CD14-positive monocyte (primary cell): Measurements from ENCODE around the gene HEBP2. TPM values are rescaled to one million over a fixed set of nuclear protein-coding genes. Genes with fewer than 3 reads are reported as not detected.
"Not testable (repeated sequence)": the region's sequence is repeated elsewhere in the genome, so short reads cannot be mapped to it uniquely, and the experiment has no call there.

Source experiments
- DNase-seq, 3 donors: peaks; one replicate each; pipeline ENCODE4 v3.0.0-alpha.2; 2011 to 2022
- H2AFZ ChIP-seq: 2 replicates; pipeline ENCODE4 v1.6.0; 2012; ENCODE audit warnings: mild to moderate bottlenecking, low read depth, low read length, inconsistent platforms; ENCODE audit not compliant: insufficient read depth, poor library complexity, severe bottlenecking
- H3K27ac ChIP-seq, 2 donors: 1 replicate in 1 of 2; 2 replicates in 1 of 2; pipeline ENCODE4 v1.5.1; 2012 to 2013; ENCODE audit warnings: low read length in 2 of 2, control low read depth in 1 of 2, inconsistent platforms in 1 of 2, low read depth in 1 of 2, mild to moderate bottlenecking in 1 of 2
- H3K27me3 ChIP-seq, 2 donors: one replicate each; pipeline versions ENCODE4 v1.6.0 to v1.6.1; 2011 to 2013; ENCODE audit warnings: low read length in 2 of 2; ENCODE audit not compliant: control insufficient read depth in 2 of 2, insufficient read depth in 2 of 2
- H3K36me3 ChIP-seq, 2 donors: replicated peaks in 1 of 2; 1 replicate in 1 of 2; 2 replicates in 1 of 2; pipeline versions ENCODE4 v1.5.1 to v1.6.1; 2012 to 2013; ENCODE audit warnings: low read length in 2 of 2, control low read depth in 1 of 2, inconsistent platforms in 1 of 2, mild to moderate bottlenecking in 1 of 2; ENCODE audit not compliant: insufficient read depth in 2 of 2, control insufficient read depth in 1 of 2
- H3K4me1 ChIP-seq, 2 donors: 1 replicate in 1 of 2; 2 replicates in 1 of 2; pipeline versions ENCODE4 v1.5.1 to v1.6.1; 2012 to 2013; ENCODE audit warnings: low read length in 2 of 2, control low read depth in 1 of 2, inconsistent platforms in 1 of 2, mild to moderate bottlenecking in 1 of 2, moderate library complexity in 1 of 2; ENCODE audit not compliant: insufficient read depth in 2 of 2, control insufficient read depth in 1 of 2
- H3K4me2 ChIP-seq: replicated peaks from 2 replicates; pipeline ENCODE3; 2012; ENCODE audit warnings: low read length, moderate library complexity, mild to moderate bottlenecking; ENCODE audit not compliant: poor library complexity, severe bottlenecking; ENCODE audit errors: extremely low read depth
- H3K4me3 ChIP-seq, 3 experiments: fragments of 200-600 bp in 1 of 3; sonication (generic) in 1 of 3; replicated peaks in 1 of 3; 1 replicate in 2 of 3; 2 replicates in 1 of 3; pipeline ENCODE4 v1.5.1; 2011 to 2013; ENCODE audit warnings: low read length in 3 of 3, mild to moderate bottlenecking in 3 of 3, control low read depth in 2 of 3, low read depth in 2 of 3, inconsistent platforms in 1 of 3, moderate library complexity in 1 of 3
- H3K79me2 ChIP-seq: 2 replicates; pipeline ENCODE4 v1.6.0; 2012; ENCODE audit warnings: mild to moderate bottlenecking, control low read depth, inconsistent platforms, low read length, moderate library complexity; ENCODE audit not compliant: insufficient read depth
- H3K9ac ChIP-seq: 2 replicates; pipeline ENCODE4 v1.6.0; 2017; ENCODE audit warnings: low read length, mild to moderate bottlenecking; ENCODE audit not compliant: insufficient read depth, poor library complexity, severe bottlenecking
- H3K9me3 ChIP-seq, 2 donors: replicated peaks in 1 of 2; 1 replicate in 1 of 2; 2 replicates in 1 of 2; pipeline versions ENCODE4 v1.5.1 to v1.6.1; 2012 to 2013; ENCODE audit warnings: low read length in 2 of 2, control low read depth in 1 of 2; ENCODE audit not compliant: control insufficient read depth in 1 of 2, insufficient read depth in 1 of 2
- H4K20me1 ChIP-seq: 2 replicates; pipeline ENCODE4 v1.6.0; 2012; ENCODE audit warnings: mild to moderate bottlenecking, low read length, control low read depth, moderate library complexity; ENCODE audit not compliant: insufficient read depth
- H3K27ac Mint-ChIP-seq, 7 donors: one replicate each; pipeline ENCODE4 v1.8.0; 2020; ENCODE audit warnings: mild to moderate bottlenecking in 7 of 7, mixed read lengths in 7 of 7, moderate library complexity in 6 of 7, inconsistent platforms in 2 of 7
- H3K27me3 Mint-ChIP-seq, 3 donors: one replicate each; pipeline ENCODE4 v1.8.0; 2021 to 2022; ENCODE audit warnings: low read depth in 3 of 3, mild to moderate bottlenecking in 3 of 3, mixed read lengths in 3 of 3, moderate library complexity in 3 of 3, inconsistent platforms in 1 of 3
- H3K36me3 Mint-ChIP-seq, 2 donors: one replicate each; pipeline ENCODE4 v1.8.0; 2020; ENCODE audit warnings: mixed read lengths in 2 of 2, inconsistent platforms in 1 of 2, mild to moderate bottlenecking in 1 of 2
- H3K4me1 Mint-ChIP-seq: one replicate; pipeline ENCODE4 v1.8.0; 2020; ENCODE audit warnings: mild to moderate bottlenecking, mixed read lengths
- H3K4me3 Mint-ChIP-seq, 2 donors: one replicate each; pipeline ENCODE4 v1.8.0; 2020; ENCODE audit warnings: mild to moderate bottlenecking in 2 of 2, mixed read lengths in 2 of 2, moderate library complexity in 1 of 2
- H3K9me3 Mint-ChIP-seq, 7 donors: one replicate each; pipeline ENCODE4 v1.8.0; 2020 to 2022; ENCODE audit warnings: mixed read lengths in 7 of 7, mild to moderate bottlenecking in 6 of 7, moderate library complexity in 6 of 7, inconsistent platforms in 2 of 7
- WGBS: methylation state at CpG from one replicate; pipeline ENCODE4 v1.1.5; 2013; ENCODE audit warnings: missing lambda C conversion rate; ENCODE audit not compliant: insufficient coverage; 5-methylcytosine and 5-hydroxymethylcytosine counted together
- intact Hi-C, 2 donors: fragments of 100-400 bp; cut with micrococcal nuclease; formaldehyde crosslinking; loops; one replicate each; pipeline versions ENCODE4 v1.15.0 to v1.15.1; 2023
- polyA plus RNA-seq, 3 donors: library from polyadenylated mRNA; depleted of rRNA in 1 of 3; unstranded in 2 of 3; stranded (reverse) in 1 of 3; fragments of 300-500 nt in 2 of 3; fragments of >200 nt in 1 of 3; fragmentation: Illumina TruSeq in 2 of 3; gene quantifications; 1 replicate in 2 of 3; 2 replicates in 1 of 3; pipeline ENCODE4 v1.2.3, GENCODE V29; 2012 to 2021
- TF ChIP-seq, protein P1 (sequence below): fragments of 200-600 bp; IDR thresholded peaks from one replicate; pipeline ENCODE4 v1.8.0; 2022; ENCODE audit warnings: antibody characterized with exemption, mild to moderate bottlenecking

HEBP2 gene
- polyA plus RNA-seq, 3 donors = 17.0 to 97.5 (median 96.8) TPM

DNA sequence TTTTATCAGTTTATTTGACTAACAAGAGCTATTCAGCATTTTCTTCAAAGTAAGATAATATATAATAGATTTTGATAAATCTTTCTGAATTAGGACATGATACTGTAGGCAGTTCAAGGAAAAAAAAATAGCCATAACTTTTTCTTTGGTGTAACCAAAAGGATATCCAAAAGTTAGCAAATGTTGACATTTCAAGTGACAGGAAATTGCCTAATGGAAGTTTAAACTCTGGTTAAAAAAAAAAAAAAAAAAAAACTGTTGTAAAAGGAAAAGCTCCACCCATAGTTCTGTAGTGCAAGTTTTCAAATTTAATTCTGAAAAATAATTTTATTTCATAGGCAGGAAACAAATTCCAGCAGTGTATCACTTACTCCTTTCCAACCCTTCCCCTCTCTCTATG lies 18.8 kb downstream of the HEBP2 start:
- Mint-ChIP-seq H3K4me1 (peaks cover 27% of the 10 kb centered on the region), H3K9me3 (peaks cover 0 to 18% (median 6%) of the 10 kb centered on the region in 7 donors), H3K27me3 (no peaks in the 10 kb centered on the region), H3K27ac (peak overlapping the region; percentile 57 to 94 (median 81)), H3K36me3 (peaks cover 34 to 47% of the 10 kb centered on the region in 2 donors), H3K4me3 (peak overlapping the region in 1 of 2 donors; percentile 69)
- peak overlapping the region in 1 of 3 experiments; percentile 36 for H3K4me3 ChIP-seq
- peaks cover 9 to 25% of the 10 kb centered on the region in 2 donors for H3K36me3 ChIP-seq
- no peak overlapping the region for H3K9ac ChIP-seq
- peaks cover 18 to 20% of the 10 kb centered on the region in 2 donors for H3K4me1 ChIP-seq
- H2AFZ ChIP-seq = no peak overlapping the region
- peak overlapping the region in 1 of 2 donors; percentile 73 for H3K27ac ChIP-seq
- intact Hi-C loops = loop anchor here in 1 of 2 donors (10.0 kb wide), 1 partner anchor 342 kb away; no protein-coding TSS in a partner anchor
- no peaks in the 10 kb centered on the region for H3K79me2 ChIP-seq
- H3K9me3 ChIP-seq = peaks cover 0 to 6% of the 10 kb centered on the region in 2 donors
- H3K4me2 ChIP-seq = peak overlapping the region; percentile 46
- no peaks in the 10 kb centered on the region for H3K27me3 ChIP-seq
- no peaks in the 10 kb centered on the region for H4K20me1 ChIP-seq
- peak in 1 of 3 donors; percentile 41 for DNase-seq
- TF ChIP-seq, protein P1, sequence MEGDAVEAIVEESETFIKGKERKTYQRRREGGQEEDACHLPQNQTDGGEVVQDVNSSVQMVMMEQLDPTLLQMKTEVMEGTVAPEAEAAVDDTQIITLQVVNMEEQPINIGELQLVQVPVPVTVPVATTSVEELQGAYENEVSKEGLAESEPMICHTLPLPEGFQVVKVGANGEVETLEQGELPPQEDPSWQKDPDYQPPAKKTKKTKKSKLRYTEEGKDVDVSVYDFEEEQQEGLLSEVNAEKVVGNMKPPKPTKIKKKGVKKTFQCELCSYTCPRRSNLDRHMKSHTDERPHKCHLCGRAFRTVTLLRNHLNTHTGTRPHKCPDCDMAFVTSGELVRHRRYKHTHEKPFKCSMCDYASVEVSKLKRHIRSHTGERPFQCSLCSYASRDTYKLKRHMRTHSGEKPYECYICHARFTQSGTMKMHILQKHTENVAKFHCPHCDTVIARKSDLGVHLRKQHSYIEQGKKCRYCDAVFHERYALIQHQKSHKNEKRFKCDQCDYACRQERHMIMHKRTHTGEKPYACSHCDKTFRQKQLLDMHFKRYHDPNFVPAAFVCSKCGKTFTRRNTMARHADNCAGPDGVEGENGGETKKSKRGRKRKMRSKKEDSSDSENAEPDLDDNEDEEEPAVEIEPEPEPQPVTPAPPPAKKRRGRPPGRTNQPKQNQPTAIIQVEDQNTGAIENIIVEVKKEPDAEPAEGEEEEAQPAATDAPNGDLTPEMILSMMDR = no peak

GRCh38 chr6:138424004-138424904 lies 20.2 kb downstream of the HEBP2 start:
- H3K4me3 ChIP-seq = no peak overlapping the region
- H3K9me3 Mint-ChIP-seq = peaks cover 0 to 13% (median 6%) of the 10 kb centered on the region in 7 donors
- no peaks in the 10 kb centered on the region for H3K79me2 ChIP-seq
- peaks cover 0 to 6% of the 10 kb centered on the region in 2 donors for H3K9me3 ChIP-seq
- peaks cover 29% of the 10 kb centered on the region for H3K4me1 Mint-ChIP-seq
- H3K36me3 Mint-ChIP-seq = peaks cover 20 to 33% of the 10 kb centered on the region in 2 donors
- TF ChIP-seq, protein P1 = no peak
- no peaks in the 10 kb centered on the region for H4K20me1 ChIP-seq
- H3K4me1 ChIP-seq = peaks cover 20% of the 10 kb centered on the region in 2 donors
- no peaks in the 10 kb centered on the region for H3K27me3 Mint-ChIP-seq
- no peak overlapping the region for H3K4me2 ChIP-seq
- H3K27me3 ChIP-seq = no peaks in the 10 kb centered on the region
- H3K36me3 ChIP-seq = peaks cover 0 to 11% of the 10 kb centered on the region in 2 donors
- intact Hi-C loops = loop anchor here in 1 of 2 donors (10.0 kb wide), 1 partner anchor 341 kb away; no protein-coding TSS in a partner anchor
- no peak for DNase-seq
- no peak overlapping the region for H2AFZ ChIP-seq
- H3K27ac ChIP-seq = peak overlapping the region in 1 of 2 donors; percentile 73
- H3K27ac Mint-ChIP-seq = peak overlapping the region in 4 of 7 donors; percentile 1 to 71 (median 48)
- no peak overlapping the region for H3K9ac ChIP-seq
- 96% methylated on average over 43 of the region's 48 CpGs for WGBS
- no peak overlapping the region for H3K4me3 Mint-ChIP-seq

GRCh38 chr6:138425256-138425655 lies 21.2 kb downstream of the HEBP2 start:
- H3K4me1 Mint-ChIP-seq = peaks cover 35% of the 10 kb centered on the region
- intact Hi-C loops = loop anchor here in 1 of 2 donors (5.0 to 10.0 kb wide), 2 partner anchors 92 to 340 kb away; no protein-coding TSS in a partner anchor
- H3K9me3 ChIP-seq, H3K27me3 Mint-ChIP-seq, H3K36me3 ChIP-seq, H3K27ac ChIP-seq, H3K4me3 ChIP-seq, H3K79me2 ChIP-seq, H2AFZ ChIP-seq, H3K4me3 Mint-ChIP-seq, DNase-seq, H3K9ac ChIP-seq, H3K27me3 ChIP-seq, H4K20me1 ChIP-seq, H3K4me2 ChIP-seq, H3K27ac Mint-ChIP-seq: not testable (repeated sequence)
- H3K4me1 ChIP-seq = peaks cover 22% of the 10 kb centered on the region in 2 donors
- WGBS = 89% methylated on average over 4 of the region's 7 CpGs
- H3K36me3 Mint-ChIP-seq = peaks cover 12 to 23% of the 10 kb centered on the region in 2 donors
- H3K9me3 Mint-ChIP-seq = peaks cover 0 to 11% (median 0%) of the 10 kb centered on the region in 7 donors
